CD4-positive, CD25-positive, alpha-beta regulatory T cell (primary cell): ENCODE measurements around the gene SLC29A1. TPM values are rescaled to one million over a fixed set of nuclear protein-coding genes. Genes with fewer than 3 reads are reported as not detected.

Source experiments
- ATAC-seq, 2 donors: fragments of 150-1000 bp; cut with Tn5 transposase; one replicate each; pipeline ENCODE4 v1.10.0; 2021; ENCODE audit warnings: low read depth in 2 of 2, moderate number of reproducible peaks in 2 of 2, moderate library complexity in 1 of 2
- DNase-seq, 3 donors: peaks; one replicate each; pipeline versions ENCODE4 v3.0.0 to v3.0.0-alpha.2; 2012 to 2022; ENCODE audit warnings: mixed read lengths in 1 of 3
- H3K27ac ChIP-seq: one replicate; pipeline ENCODE4 v1.7.0; 2013; ENCODE audit warnings: mild to moderate bottlenecking, low read length; ENCODE audit not compliant: insufficient read depth, poor library complexity, severe bottlenecking
- H3K27me3 ChIP-seq: one replicate; pipeline ENCODE4 v1.7.0; 2013; ENCODE audit warnings: low read length; ENCODE audit not compliant: control insufficient read depth, insufficient read depth
- H3K36me3 ChIP-seq: one replicate; pipeline ENCODE4 v1.7.0; 2013; ENCODE audit warnings: mild to moderate bottlenecking, low read length, moderate library complexity; ENCODE audit not compliant: control insufficient read depth, insufficient read depth
- H3K4me1 ChIP-seq: 2 replicates; pipeline ENCODE4 v1.7.0; 2013; ENCODE audit warnings: mild to moderate bottlenecking, low read length; ENCODE audit not compliant: insufficient read depth, control insufficient read depth, poor library complexity, severe bottlenecking
- H3K4me3 ChIP-seq: one replicate; pipeline ENCODE4 v1.7.0; 2013; ENCODE audit warnings: low read depth, mild to moderate bottlenecking, low read length, moderate library complexity
- H3K9me3 ChIP-seq, 2 experiments: 1 replicate in 1 of 2; 2 replicates in 1 of 2; pipeline ENCODE4 v1.7.0; 2013; ENCODE audit warnings: low read length in 2 of 2, mild to moderate bottlenecking in 1 of 2, moderate library complexity in 1 of 2; ENCODE audit not compliant: control insufficient read depth in 2 of 2
- H3K27ac Mint-ChIP-seq, 3 donors: one replicate each; pipeline ENCODE4 v1.8.0; 2020 to 2022; ENCODE audit warnings: mild to moderate bottlenecking in 3 of 3, mixed read lengths in 3 of 3, moderate library complexity in 2 of 3
- H3K27me3 Mint-ChIP-seq: one replicate; pipeline ENCODE4 v1.8.0; 2022; ENCODE audit warnings: mild to moderate bottlenecking, mixed read lengths
- H3K36me3 Mint-ChIP-seq: one replicate; pipeline ENCODE4 v1.8.0; 2020; ENCODE audit warnings: mixed read lengths
- H3K4me1 Mint-ChIP-seq, 4 donors: one replicate each; pipeline ENCODE4 v1.8.0; 2020 to 2022; ENCODE audit warnings: mixed read lengths in 4 of 4, mild to moderate bottlenecking in 1 of 4
- H3K4me3 Mint-ChIP-seq, 4 donors: one replicate each; pipeline ENCODE4 v1.8.0; 2020 to 2022; ENCODE audit warnings: mild to moderate bottlenecking in 4 of 4, mixed read lengths in 4 of 4, moderate library complexity in 3 of 4
- H3K9me3 Mint-ChIP-seq, 7 donors: one replicate each; pipeline ENCODE4 v1.8.0; 2020 to 2022; ENCODE audit warnings: mixed read lengths in 7 of 7, mild to moderate bottlenecking in 3 of 7, moderate library complexity in 2 of 7
- polyA plus RNA-seq, 4 donors: library from polyadenylated mRNA; unstranded; fragments of 300-500 nt; fragmentation: Illumina TruSeq; gene quantifications; one replicate each; pipeline ENCODE4 v1.2.3, GENCODE V29; 2021
- total RNA-seq: library from RNA; stranded (reverse); gene quantifications from one replicate; pipeline ENCODE4 v1.2.3, GENCODE V29; 2022

The SLC29A1 gene
- total and polyA plus RNA-seq, 5 donors from 2014 or later = 2.6 to 6.1 (median 3.6) TPM

DNA sequence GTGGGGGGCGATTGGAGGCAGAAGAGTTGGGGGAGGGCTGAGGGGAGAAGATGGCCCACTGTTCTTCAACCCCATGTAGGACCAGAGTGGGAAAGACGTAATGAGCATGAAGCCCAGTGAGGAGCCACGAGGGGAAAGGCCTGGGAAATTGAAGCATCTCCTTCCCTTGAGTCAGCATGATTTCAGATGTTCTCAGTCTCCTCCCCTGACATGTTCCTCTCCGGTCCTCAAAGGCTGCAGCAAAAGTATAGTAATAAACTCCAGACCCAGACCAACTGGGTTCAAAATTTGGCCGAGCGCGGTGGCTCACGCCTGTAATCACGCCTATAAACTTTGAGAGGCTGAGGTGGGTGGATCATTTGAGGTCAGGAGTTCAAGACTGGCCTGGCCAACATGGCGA is 43.9 kb downstream of the SLC29A1 start:
- H3K4me1 ChIP-seq = peaks cover 39% of the 10 kb centered on the region
- H3K27me3 Mint-ChIP-seq = peaks cover 43% of the 10 kb centered on the region
- peak overlapping the region in 2 of 4 donors; percentile 17 to 95 for H3K4me3 Mint-ChIP-seq
- H3K27ac Mint-ChIP-seq = peak overlapping the region in 1 of 3 donors; percentile 31
- ATAC-seq (no peak), DNase-seq (no peak)
- peaks cover 0 to 61% (median 36%) of the 10 kb centered on the region in 4 donors for H3K4me1 Mint-ChIP-seq
- no peak overlapping the region for H3K27ac ChIP-seq
- H3K4me3 ChIP-seq = no peak overlapping the region
- peaks cover 17% of the 10 kb centered on the region for H3K27me3 ChIP-seq
- H3K9me3 Mint-ChIP-seq = no peaks in the 10 kb centered on the region
- H3K9me3 ChIP-seq = no peaks in the 10 kb centered on the region
- no peaks in the 10 kb centered on the region for H3K36me3 Mint-ChIP-seq
- no peaks in the 10 kb centered on the region for H3K36me3 ChIP-seq

DNA sequence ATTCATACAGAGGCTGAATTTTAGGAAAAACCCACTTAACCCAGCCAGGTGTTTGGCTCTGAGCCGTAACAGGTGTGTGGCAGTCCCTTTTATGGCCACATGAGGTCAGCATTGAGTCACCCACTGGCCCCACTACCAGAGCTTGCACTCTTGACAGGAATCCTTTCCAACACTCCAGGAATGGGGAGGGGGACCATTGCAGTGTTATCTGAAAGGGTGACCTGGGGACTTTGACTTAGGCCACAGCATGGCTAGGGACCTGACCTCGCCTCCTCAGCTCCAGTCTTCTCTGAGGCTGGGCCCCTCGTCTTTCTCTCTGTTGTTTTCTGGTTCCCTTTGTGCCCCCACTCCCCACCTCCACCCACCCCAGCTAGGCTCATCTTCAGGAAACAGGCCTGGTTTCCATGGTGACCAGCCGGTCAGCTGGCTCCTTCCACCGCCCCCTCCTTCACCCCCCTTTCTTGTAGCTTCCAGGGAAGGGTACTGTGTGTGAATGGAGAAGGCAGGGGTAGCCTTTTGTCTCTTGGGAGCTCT is 44.8 kb downstream of the SLC29A1 start:
- peak overlapping the region in 1 of 3 donors; percentile 60 for H3K27ac Mint-ChIP-seq
- DNase-seq = peak; percentile 46 to 64 (median 64)
- H3K4me1 ChIP-seq = peaks cover 30% of the 10 kb centered on the region
- H3K9me3 Mint-ChIP-seq = peaks cover 0 to 2% (median 0%) of the 10 kb centered on the region in 7 donors
- H3K4me1 Mint-ChIP-seq = peaks cover 0 to 52% (median 27%) of the 10 kb centered on the region in 4 donors
- no peak overlapping the region for H3K4me3 ChIP-seq
- peaks cover 52% of the 10 kb centered on the region for H3K27me3 Mint-ChIP-seq
- ATAC-seq = peak in 1 of 2 donors; percentile 28
- peaks cover 17% of the 10 kb centered on the region for H3K27me3 ChIP-seq
- no peak overlapping the region for H3K27ac ChIP-seq
- no peaks in the 10 kb centered on the region for H3K9me3 ChIP-seq
- peaks cover 3% of the 10 kb centered on the region for H3K36me3 Mint-ChIP-seq
- peak overlapping the region; percentile 28 to 90 (median 67) for H3K4me3 Mint-ChIP-seq
- H3K36me3 ChIP-seq = no peaks in the 10 kb centered on the region

DNA sequence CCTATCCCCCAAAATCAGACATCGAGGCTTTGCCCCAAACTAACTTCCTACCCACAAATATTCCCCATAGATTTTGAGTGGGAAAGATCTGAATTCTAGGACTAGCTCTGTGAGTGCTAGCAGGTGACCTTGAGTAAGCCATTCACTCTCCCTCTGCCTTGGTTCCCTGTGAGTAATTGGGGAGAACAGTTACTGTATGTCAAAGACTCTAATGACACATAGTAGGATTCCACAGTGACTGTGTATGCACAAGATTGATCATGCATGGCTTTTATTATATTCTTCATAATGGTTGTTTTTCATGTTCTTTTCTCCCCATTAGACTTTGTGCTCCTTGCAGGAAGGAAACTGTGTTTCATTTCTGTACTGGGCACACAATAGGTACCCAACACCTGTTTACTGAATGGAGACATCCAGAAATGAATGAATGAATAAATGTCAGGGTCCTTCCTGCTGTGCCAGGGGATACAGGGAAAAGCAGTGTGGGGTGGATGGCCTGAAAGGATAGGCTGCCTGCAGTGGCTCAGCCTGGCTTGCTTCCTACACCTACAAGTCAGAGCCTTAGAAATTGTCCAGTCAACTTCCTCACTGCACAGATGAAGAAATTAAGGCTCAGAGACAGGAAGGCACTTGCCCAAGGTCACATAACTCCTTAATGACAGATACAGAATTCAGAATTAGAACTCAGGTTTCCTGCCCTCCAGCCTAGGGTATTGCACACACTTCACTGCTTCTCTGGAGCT is 46.0 kb downstream of the SLC29A1 start:
- H3K9me3 ChIP-seq = no peaks in the 10 kb centered on the region
- H3K4me1 Mint-ChIP-seq = peaks cover 0 to 42% (median 19%) of the 10 kb centered on the region in 4 donors
- DNase-seq = no peak
- H3K36me3 Mint-ChIP-seq = peaks cover 3% of the 10 kb centered on the region
- H3K27me3 ChIP-seq = peaks cover 19% of the 10 kb centered on the region
- no peak overlapping the region for H3K4me3 ChIP-seq
- H3K9me3 Mint-ChIP-seq = peaks cover 0 to 2% (median 0%) of the 10 kb centered on the region in 7 donors
- ATAC-seq = no peak
- peaks cover 18% of the 10 kb centered on the region for H3K4me1 ChIP-seq
- no peaks in the 10 kb centered on the region for H3K36me3 ChIP-seq
- H3K27ac Mint-ChIP-seq = peak overlapping the region in 1 of 3 donors; percentile 48
- peak overlapping the region; percentile 6 to 82 (median 70) for H3K4me3 Mint-ChIP-seq
- no peak overlapping the region for H3K27ac ChIP-seq
- H3K27me3 Mint-ChIP-seq = peaks cover 60% of the 10 kb centered on the region

DNA sequence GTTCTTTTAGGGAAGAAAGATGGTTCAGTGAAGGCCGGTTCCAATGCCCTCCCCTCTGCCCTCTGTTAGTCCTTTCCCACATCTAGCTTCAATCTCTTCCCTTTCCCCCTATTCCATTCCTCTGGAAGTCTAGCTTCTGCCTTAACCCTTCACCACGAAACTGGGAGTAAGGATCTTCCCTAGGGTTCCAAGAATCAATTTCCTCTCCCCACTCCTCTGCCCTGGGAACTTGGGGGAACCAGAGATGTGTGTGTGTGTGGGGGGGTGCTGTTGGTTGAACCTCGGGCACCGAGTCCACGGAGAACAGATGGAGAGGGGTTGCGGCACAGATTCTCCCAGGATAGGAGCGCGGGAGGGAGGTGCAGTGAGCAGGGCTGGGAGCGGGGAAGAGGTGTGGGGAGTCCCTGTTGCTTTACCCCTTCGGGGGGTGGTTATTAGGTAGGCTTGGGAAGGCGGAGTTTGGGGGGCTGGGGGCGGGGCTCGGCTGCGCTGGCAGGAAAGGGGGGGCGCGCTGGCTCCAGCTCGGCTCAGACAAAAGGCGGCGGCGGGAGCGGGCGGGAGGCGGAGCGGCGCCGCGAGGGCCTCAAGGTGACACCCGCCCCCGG is 46.6 kb downstream of the SLC29A1 start, which contains the start of gene TMEM151B:
Gene TMEM151B, plus strand, starts transcription at position 530 of the 605 bp plus-strand sequence. CDS start 293 bp downstream, outside the sequence.
- DNase-seq = no peak
- Histone ChIP-seq H3K27ac (no peak within 1 kb of the TSS), H3K4me1 (peaks cover 11% of the 10 kb centered on the region), H3K27me3 (peaks cover 21% of the 10 kb centered on the region), H3K4me3 (no peak within 1 kb of the TSS), H3K36me3 (no peaks in the 10 kb centered on the region), H3K9me3 (no peaks in the 10 kb centered on the region)
- H3K27me3 Mint-ChIP-seq = peaks cover 63% of the 10 kb centered on the region
- ATAC-seq = no peak
- H3K4me1 Mint-ChIP-seq = peaks cover 0 to 40% (median 15%) of the 10 kb centered on the region in 4 donors
- H3K9me3 Mint-ChIP-seq = peaks cover 0 to 2% (median 0%) of the 10 kb centered on the region in 7 donors
- H3K36me3 Mint-ChIP-seq = peaks cover 3% of the 10 kb centered on the region
- H3K4me3 Mint-ChIP-seq = peak within 1 kb of the TSS; percentile 66 to 82 (median 73)
- peak within 1 kb of the TSS in 1 of 3 donors; percentile 48 for H3K27ac Mint-ChIP-seq

DNA sequence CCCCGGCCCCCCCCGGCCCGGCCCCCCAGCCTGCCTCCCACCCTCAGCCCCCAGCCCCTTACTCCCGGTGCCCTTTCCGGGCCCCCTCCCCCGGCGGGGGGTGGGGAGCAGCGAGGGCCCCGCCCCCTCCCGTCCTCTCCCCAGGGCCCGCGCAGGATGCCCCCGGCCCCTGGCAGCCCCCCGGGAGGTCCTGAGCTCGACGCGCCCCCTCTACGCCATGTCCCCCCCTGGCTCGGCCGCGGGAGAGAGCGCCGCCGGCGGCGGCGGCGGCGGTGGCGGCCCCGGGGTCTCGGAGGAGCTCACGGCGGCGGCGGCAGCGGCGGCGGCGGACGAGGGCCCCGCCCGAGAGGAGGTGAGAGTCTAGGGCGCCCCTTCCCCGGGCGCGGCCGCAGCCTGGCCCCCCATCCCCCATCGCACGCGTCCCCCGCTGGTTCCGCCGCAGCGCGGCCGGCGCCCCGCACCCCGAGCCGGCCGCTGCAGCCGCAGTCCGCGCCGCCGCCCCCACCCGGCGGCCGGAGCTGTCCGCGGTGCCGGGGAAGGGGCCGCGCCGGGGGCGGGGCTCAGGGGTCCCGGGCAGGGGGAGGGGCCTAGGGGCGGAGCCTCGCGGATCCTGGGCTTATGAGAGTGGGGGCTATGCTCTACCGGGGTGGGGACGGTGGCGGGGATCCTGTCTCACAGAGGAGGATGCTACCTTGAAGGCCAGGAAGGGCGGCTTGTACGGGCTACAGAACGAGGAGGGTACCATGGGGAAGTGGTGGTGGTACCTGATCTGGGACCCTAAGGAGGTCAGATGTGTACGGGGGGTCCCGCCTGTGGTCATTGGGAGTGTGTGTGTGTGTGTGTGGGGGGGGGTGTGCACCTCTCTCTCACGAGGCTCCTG is 47.4 kb downstream of the SLC29A1 start:
- Histone ChIP-seq H3K4me3 (no peak overlapping the region), H3K9me3 (no peaks in the 10 kb centered on the region), H3K4me1 (peaks cover 13% of the 10 kb centered on the region), H3K27me3 (peaks cover 21% of the 10 kb centered on the region), H3K27ac (no peak overlapping the region), H3K36me3 (no peaks in the 10 kb centered on the region)
- H3K27ac Mint-ChIP-seq = peak overlapping the region in 1 of 3 donors; percentile 45
- H3K4me3 Mint-ChIP-seq = peak overlapping the region; percentile 43 to 78 (median 70)
- H3K36me3 Mint-ChIP-seq = peaks cover 3% of the 10 kb centered on the region
- peaks cover 0 to 2% (median 0%) of the 10 kb centered on the region in 7 donors for H3K9me3 Mint-ChIP-seq
- no peak for DNase-seq
- no peak for ATAC-seq
- peaks cover 63% of the 10 kb centered on the region for H3K27me3 Mint-ChIP-seq
- H3K4me1 Mint-ChIP-seq = peaks cover 0 to 37% (median 15%) of the 10 kb centered on the region in 4 donors

DNA sequence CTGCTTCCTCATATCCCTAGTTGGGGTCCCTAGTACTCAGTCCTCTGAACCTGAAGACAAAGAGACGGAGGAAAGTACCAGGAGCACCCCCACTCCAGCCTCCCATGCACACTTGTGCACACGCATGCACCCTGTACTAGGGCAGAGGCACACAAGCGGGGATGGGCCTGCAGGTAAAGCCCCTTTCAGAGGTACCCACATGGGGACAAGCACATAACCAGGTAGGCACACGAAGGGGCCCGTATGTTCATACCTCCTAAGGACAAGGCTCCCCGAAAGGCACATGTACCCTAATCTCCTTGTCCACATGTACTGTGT is 48.0 kb downstream of the SLC29A1 start:
- no peak overlapping the region for H3K27ac Mint-ChIP-seq
- no peak overlapping the region for H3K27ac ChIP-seq
- no peaks in the 10 kb centered on the region for H3K9me3 ChIP-seq
- H3K4me1 ChIP-seq = peaks cover 14% of the 10 kb centered on the region
- H3K36me3 Mint-ChIP-seq = peaks cover 3% of the 10 kb centered on the region
- peaks cover 0 to 2% (median 0%) of the 10 kb centered on the region in 7 donors for H3K9me3 Mint-ChIP-seq
- ATAC-seq (no peak), DNase-seq (no peak)
- peaks cover 0 to 34% (median 13%) of the 10 kb centered on the region in 4 donors for H3K4me1 Mint-ChIP-seq
- peak overlapping the region in 3 of 4 donors; percentile 43 to 78 (median 64) for H3K4me3 Mint-ChIP-seq
- H3K27me3 ChIP-seq = peaks cover 21% of the 10 kb centered on the region
- no peak overlapping the region for H3K4me3 ChIP-seq
- H3K36me3 ChIP-seq = no peaks in the 10 kb centered on the region
- peaks cover 63% of the 10 kb centered on the region for H3K27me3 Mint-ChIP-seq

DNA sequence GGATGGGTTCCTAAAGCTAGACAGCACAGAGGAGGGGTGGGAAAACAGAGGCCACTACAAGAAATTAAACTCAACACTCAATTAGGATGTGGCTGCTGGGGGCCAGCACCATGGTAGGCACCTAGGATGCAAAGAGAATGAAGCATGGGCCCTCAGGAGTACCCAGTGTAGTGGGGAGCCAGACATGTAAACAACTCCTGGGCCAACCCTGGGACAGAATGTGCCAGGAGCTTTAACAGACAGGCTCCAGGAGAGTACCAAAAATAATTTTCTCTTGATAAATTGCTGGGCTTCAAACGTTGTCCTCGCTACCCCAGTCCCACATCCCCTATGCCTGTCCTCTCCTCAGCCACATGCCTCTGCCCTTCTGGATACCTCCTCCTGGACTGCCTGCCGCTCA is 48.5 kb downstream of the SLC29A1 start:
- H3K4me1 ChIP-seq = peaks cover 14% of the 10 kb centered on the region
- peaks cover 0 to 32% (median 13%) of the 10 kb centered on the region in 4 donors for H3K4me1 Mint-ChIP-seq
- ATAC-seq (no peak), DNase-seq (no peak)
- H3K4me3 ChIP-seq = no peak overlapping the region
- H3K9me3 Mint-ChIP-seq = peaks cover 0 to 2% (median 0%) of the 10 kb centered on the region in 7 donors
- no peaks in the 10 kb centered on the region for H3K36me3 ChIP-seq
- H3K9me3 ChIP-seq = no peaks in the 10 kb centered on the region
- peaks cover 3% of the 10 kb centered on the region for H3K36me3 Mint-ChIP-seq
- no peak overlapping the region for H3K27ac ChIP-seq
- H3K27me3 ChIP-seq = peaks cover 21% of the 10 kb centered on the region
- H3K4me3 Mint-ChIP-seq = peak overlapping the region in 2 of 4 donors; percentile 31 to 90
- peaks cover 67% of the 10 kb centered on the region for H3K27me3 Mint-ChIP-seq
- no peak overlapping the region for H3K27ac Mint-ChIP-seq
